HG03442 (cell line): ENCODE measurements around the gene LEFTY1.
"Not testable (repeated sequence)": the region's sequence is repeated elsewhere in the genome, so short reads cannot be mapped to it uniquely, and the experiment has no call there.

Experiments
- ATAC-seq: cut with Tn5 transposase; IDR thresholded peaks from one replicate; pipeline ENCODE4 v1.9.1; 2021; ENCODE audit warnings: mild to moderate bottlenecking, moderate library complexity; ENCODE audit not compliant: unreplicated experiment

The LEFTY1 gene

GRCh38 chr1:225850370-225850769 lies 38.6 kb downstream of the LEFTY1 start:
- no peak for ATAC-seq

- ATAC-seq, result no peak
Measured at GRCh38 chr1:225849925-225850324, 39.0 kb downstream of the LEFTY1 start.

DNA sequence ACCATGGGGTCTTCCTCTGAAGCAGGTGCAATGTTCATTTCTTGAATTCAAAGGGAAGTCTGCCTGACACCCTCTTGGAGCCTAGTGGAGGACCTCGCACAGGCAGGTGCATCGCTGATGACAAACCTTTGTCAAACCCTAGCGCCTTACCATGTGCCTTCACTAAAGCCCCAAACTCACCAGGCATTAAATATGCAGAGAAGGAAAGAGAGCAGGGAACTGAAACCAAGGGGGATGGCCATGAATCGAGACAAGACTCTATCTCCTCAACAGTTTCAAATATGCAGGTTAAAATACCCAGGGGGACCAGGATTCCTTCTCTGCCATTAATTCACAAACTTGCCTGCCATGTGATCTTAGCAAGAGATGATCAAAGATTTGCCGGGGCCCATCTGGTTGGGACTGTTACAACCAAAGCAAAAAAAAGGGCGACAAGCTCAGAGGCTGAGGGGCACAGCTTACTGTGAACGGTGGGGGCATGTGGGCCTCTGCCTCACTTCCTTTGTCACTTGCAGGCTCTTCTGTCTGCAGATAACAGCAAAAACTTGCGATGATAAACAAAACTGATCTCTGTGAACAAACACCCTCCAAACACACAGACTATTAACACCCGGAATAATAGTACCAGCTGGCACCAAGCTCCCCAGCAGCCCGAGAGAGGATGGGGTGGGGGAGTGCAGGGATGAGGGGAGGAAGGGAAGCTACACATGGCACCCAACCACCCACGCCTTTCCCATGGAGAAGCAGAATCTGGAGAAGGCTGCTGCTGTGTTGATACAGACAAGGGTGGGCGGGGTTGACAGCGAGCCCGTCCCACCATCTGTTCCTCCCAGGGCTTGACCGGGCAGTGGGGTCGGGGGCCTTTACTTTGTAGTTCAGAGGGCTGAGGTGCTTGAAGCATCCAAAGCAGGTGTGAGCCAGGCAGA lies 40.7 kb downstream of the LEFTY1 start:
- peak; percentile 56 for ATAC-seq

DNA sequence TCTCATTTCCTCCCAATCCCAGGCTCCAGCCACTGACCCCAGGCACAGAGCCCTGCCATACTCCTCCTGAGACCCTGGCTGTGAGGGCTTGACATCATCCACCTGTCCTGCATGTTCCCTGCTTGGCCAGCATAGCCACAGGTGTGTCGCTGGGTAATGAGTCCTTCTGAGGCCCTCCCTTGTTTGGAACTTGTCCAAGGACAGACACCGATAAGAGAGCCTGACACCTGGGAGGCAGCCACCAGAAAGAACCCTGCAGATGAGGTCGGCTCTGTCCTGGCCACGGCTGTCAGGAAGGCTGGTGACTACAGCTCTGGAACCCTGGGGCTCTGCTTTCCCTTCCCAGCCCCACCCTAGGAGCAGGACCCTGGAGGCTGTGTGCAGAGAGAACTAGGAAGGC lies 41.3 kb downstream of the LEFTY1 start:
- ATAC-seq, result peak; percentile 2

DNA sequence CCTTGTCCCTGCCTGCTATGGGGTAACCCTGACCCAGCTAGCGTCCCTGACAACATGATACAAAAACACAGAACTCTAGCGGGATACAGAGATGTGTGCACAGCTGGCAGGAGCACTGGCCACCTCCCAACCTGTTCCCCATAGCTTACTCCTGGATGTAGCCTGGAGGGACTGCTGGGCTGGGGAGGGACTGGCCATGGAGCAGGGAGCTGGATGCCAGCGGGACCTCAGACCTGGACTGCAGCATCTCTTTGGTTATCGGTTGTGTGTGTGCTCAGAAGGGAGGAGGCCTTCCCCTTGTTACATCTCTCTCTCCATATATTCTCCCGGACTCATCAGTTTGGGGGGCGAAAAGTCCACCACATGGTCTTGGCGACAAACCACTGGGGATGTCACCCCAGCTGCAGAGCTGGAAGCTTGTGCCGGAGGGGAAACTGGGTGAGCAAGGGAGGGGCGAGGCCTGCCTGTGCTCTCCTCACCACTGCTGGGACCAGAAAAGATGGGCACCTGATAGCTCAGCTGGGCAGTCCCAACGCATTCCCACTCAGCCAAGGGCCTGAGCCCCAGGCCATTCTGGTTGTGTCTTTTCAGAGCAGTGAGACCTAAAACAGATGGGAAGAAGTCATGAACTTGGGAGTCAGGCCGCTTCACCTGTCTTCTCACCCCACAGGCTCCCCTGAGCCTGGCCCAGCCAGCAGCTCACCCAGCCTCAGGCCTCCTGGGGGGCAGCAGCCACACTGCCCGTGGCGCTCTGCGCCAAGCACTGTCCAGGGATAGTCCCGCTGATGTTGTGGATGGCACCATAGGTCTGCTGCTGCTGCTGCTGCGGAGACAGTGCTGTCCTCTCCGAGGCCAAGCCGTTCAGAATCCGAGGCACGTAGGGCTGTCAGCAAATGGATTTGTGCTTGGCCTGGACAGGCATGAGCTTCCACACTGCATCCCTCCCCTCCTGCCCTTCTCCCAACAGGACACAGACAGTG lies 42.3 kb downstream of the LEFTY1 start:
- ATAC-seq, result no peak

DNA sequence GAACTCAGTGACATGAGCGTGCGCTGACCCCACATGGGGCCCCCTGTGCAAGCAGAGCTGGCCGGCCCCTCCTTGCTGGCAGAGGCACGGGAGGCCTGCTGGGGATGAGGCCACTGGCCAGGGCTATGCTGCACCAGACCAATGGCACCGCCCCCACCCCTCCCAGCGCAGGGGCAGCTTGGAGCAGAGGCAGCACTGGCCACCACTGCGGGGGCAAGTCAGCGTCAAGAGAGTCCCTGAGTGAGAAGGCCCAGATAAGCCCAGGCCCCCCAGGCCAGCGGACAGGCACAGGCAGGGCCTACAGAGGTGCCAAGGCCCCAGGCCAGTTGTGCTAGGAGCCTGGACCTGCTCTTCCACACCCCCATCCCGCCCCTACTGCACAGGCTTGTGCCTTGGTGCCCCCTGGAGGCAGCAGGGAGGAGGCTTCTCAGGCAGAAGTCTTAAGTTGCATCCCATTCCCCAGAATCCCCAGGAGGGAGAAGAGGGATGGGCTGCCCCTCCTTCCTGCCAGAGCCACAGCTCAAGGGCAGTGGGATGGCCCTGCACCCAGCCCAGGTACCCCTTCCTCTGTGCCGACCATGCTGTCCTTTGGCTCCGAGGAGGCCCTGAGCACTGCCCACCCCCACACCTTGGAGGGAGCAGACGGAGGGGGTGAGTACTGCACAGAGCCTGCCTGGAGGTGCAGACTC lies 43.2 kb downstream of the LEFTY1 start:
- ATAC-seq, result no peak

DNA sequence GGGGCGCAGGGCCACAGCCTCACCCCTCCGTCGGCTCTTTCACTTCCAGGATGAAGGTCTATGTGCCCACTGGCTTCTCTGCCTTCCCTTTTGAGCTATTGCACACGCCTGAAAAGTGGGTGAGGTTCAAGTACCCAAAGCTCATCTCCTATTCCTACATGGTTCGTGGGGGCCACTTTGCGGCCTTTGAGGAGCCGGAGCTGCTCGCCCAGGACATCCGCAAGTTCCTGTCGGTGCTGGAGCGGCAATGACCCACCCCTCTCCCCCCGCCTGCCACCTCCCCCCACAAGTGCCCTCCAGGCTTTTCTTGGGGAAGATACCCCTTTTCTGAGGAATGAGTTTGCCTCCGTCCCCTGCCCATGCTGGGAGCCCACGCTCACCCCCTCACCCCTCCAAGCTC lies 43.8 kb downstream of the LEFTY1 start:
- no peak for ATAC-seq

- no peak for ATAC-seq
Measured at GRCh38 chr1:225844236-225845061, 44.5 kb downstream of the LEFTY1 start.

GRCh38 chr1:225843426-225843795 lies 45.5 kb downstream of the LEFTY1 start:
- ATAC-seq, result no peak

DNA sequence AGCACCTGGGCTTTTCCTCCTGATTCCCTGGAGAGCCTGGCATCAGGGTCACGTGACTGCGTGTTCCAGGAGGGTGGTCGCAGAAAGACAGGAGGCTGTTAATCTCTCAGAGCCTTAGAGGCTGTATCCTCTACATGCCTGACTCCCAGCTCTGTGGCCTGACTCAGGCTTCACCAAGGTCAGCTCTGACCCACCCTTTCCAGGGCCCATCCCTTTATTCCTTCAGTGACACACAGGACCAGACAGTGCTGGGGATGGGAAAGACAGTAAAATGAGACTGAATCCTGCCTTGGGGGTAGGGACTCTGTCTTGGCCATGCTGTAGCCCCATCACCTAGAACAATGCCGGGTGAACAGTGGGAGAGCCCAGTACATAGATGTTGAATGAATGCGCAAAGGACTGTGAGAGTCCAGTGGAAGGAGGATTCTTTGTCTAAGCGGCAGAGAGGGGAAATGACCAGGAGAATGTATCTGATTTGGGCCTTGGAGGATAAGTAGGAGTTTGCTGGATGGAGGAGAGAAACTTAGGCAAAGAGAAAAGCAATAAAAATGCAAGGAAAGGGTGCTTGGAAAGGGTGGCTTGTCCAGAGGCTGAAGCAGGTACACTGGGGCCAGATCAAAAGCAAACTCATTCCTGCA lies 46.0 kb downstream of the LEFTY1 start:
- no peak for ATAC-seq

DNA sequence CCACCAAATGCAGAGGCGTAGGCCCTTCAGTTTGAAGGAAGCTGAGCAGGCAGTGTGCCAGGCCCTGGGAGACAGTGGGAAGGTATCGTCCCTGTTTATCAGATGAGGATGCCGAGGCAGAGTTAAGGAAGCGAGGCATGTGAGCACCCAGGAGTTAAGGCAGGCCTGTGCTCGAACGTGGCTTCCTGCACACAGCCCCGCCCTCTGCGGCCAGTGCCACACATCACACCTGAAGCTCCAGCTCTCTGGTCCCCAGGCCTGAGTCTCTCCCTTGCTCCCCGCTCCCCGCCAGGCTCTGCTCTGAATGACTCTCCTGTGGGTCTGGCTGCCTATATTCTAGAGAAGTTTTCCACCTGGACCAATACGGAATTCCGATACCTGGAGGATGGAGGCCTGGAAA lies 46.9 kb downstream of the LEFTY1 start:
- ATAC-seq, result no peak

DNA sequence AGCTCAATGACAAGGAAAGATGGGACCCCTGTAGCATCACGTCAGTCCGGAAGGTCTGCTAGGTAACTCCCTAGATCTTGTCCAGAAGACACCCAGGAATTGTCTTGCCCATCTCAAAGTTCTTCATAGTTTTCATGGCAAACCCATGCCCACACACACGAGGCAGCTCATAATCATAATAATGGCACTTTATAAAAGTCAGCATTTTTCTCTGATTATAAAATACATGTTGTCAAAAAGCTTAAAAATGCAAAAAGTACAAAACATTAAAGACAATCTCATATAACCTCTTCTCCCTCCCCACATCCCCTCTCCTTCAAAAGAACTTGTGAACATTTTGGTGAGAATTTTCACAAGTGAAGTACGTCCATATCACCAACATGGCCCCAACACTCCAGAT lies 48.2 kb downstream of the LEFTY1 start:
- no peak for ATAC-seq

DNA sequence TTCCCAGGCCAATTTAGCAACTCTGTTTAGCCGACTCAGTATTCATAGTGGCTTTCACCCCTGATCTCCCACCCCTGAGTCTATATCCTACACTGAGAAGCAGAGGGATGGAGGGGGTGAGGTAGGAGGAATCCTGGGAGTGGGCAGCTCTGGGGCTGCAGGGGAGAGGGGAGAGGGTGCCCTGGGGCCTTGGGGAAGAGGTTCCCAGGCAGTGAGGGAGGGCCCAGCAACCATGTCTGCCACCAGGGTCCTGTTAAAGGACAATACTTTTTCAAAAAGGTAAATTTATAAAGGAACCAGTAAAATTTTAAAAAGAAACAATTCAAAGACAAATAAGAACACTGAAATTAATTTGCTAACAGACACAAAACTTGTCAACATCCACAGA lies 48.7 kb downstream of the LEFTY1 start:
- no peak for ATAC-seq

DNA sequence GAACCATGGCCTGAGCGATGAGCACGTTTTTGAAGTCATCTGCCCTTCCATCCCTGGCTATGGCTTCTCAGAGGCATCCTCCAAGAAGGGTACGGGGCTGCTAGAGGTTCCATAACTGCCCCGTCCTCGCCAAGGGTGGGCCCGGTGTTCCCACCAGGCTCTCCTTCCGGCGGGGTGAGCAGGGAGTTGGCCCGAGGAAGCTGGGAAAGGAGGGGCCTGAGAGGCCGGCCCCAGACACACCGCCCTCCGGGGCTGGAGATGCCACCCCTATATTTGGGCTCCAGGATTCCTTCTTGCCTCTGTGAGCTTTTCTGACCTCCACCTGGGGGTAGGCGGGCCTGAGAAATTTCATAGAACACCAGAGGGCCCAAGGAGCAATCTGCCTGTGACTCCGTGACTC lies 50.2 kb downstream of the LEFTY1 start:
- ATAC-seq, result no peak

- ATAC-seq, result not testable (repeated sequence)
Measured at GRCh38 chr1:225836296-225836695, 52.6 kb downstream of the LEFTY1 start.
